HG03095 (cell line): ENCODE results near the gene SNX32.
"Not testable (repeated sequence)": the region's sequence is repeated elsewhere in the genome, so short reads cannot be mapped to it uniquely, and the experiment has no call there.

Source experiments
- ATAC-seq: cut with Tn5 transposase; IDR thresholded peaks from one replicate; pipeline ENCODE4 v1.9.1; 2021; ENCODE audit warnings: moderate library complexity; ENCODE audit not compliant: unreplicated experiment

SNX32 gene

DNA sequence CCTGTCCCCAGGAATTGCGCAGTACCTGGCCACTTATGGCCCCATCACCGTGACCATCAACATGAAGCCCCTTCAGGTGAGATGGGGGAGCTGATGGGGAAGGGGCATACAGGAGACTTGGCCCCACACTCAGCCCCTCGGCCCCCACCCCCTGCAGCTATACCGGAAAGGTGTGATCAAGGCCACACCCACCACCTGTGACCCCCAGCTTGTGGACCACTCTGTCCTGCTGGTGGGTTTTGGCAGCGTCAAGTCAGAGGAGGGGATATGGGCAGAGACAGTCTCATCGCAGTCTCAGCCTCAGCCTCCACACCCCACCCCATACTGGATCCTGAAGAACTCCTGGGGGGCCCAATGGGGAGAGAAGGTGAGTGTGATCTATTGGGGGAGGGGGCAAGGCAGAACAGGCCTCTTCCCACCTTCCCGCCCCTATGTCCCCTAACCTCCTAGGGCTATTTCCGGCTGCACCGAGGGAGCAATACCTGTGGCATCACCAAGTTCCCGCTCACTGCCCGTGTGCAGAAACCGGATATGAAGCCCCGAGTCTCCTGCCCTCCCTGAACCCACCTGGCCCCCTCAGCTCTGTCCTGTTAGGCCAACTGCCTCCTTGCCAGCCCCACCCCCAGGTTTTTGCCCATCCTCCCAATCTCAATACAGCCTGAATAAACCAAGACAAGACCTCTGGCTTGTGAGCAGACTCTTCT, 49.4 kb downstream of the SNX32 start:
- no peak for ATAC-seq

DNA sequence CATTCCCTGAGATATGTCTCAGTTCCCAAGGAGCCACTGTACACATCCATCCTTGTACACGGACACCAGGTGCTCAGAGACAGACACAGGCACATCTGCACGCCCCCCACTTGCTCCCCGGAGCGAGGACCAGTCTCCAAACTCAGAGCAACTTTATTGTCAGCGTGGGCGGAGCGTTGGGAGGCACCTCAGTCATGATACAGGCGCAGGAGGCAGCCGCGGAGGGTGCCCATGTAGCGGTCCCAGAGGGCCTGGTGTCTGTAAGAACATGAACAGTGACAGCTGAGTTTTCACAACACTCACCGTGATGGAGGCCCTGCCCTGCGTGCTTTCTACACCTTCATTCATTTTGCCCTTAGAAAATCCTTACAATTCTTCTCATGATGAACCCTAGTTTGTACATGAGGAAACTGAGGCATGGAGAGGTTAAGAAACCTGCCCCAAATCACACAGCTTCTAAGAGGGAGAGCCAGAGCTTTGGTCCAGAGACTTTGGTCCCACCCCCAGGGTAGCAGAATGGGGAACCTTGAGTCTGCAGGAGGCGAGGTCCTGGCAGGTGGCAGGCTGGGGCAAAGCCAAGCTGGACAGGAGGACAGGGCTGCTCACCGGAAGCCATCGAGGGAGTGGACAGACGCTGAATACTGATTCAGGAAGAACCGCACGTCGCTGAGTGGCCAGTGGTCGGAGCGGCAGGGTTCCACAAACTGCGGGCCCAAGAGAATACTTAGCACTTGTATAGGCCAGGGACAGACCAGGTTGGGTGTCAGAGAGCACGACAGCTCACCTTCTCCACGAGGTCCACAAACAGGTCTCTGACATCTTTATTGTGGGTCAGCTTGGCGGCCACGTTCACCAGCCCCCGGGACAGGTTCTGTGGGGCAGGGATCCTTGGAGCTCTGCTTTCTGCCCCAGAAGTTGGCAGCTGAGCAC, 50.3 kb downstream of the SNX32 start:
- no peak for ATAC-seq

DNA sequence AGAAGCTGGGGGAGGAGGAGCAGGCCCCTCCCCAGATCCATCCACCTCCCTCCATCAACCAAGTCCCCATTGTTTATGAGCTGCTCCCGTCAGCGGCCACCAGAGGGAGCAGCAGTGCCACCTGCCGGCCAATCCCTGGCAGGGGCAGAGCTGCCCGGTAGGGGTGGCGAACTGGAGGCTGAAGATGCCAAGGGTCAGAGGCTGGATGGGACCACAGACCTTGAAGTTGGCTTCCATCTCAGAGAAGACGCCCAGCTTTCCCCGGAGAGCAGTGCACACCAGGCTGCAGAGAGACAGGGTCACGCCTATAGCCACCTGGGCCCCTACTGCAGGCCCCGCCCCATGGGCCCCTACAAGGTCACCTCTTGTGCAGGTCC, 50.9 kb downstream of the SNX32 start:
- ATAC-seq = no peak

DNA sequence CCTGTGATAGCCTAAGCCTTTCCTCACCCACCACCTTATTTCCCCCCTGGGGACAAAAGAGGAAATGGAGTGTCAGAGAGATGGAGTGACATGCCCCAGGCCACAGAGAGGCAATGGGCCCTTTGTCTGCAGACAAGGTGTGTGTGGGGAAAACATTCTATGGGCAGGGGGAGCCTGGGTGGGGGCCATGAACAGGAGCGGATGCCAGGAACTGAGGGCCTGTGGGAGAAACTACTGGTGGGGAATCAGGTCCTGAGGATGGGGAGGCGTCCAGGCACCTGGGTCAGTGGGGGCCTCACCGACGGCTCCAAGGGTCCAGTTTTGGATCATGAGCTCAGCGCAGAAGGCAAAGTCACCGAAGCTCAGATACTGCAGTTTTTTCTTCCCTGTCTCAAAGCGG, 51.5 kb downstream of the SNX32 start:
- no peak for ATAC-seq

GRCh38 chr11:65885808-65886536, 52.2 kb downstream of the SNX32 start:
- no peak for ATAC-seq

- ATAC-seq = no peak
These were observed 53.3 kb downstream of the SNX32 start for GRCh38 chr11:65886826-65887722.

- no peak for ATAC-seq
These were observed 54.0 kb downstream of the SNX32 start for GRCh38 chr11:65887723-65888162.

DNA sequence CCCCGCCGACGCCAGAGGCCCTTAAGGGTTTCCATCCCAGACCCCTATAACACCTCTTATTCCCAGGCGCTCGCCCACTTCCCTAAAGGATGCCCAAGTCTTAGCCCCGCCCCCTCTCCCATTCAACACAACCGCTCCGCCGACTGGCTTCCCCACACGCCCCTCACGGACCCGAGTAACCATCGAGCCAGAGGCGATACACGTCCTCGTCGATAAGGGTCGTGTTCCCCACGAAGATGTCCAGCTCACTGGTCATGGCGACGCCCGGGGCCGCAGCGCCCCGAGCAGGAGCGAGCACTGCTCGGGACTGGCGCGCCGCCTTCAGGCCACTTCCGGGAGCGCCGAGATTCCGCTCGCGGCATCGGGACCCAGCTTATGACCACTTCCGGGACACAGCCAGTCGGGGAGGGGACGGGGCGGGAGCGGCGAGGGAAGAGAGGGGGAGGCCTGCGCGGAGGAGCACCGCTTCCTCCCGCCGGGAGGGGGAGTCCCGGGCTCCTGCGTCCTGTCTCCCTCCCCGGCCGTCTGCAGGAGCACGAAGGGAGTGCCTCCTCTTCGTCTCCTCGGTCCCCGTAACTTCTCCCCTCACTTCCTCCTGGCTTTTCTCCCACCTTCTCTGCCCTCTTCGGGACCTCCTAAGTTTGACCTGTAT, 54.5 kb downstream of the SNX32 start, which contains the start of gene FIBP:
TSS of gene FIBP (minus strand) at position 309 of the 652 bp plus-strand sequence. CDS start at position 256, 53 bp downstream.
- ATAC-seq = peak; percentile 36

GRCh38 chr11:65890324-65891218, 56.8 kb downstream of the SNX32 start, which contains the start of gene CCDC85B:
Gene CCDC85B, plus strand, starts transcription at chr11:65890673. Its CDS starts 111 bp downstream, at chr11:65890784.
- peak; percentile 47 for ATAC-seq

DNA sequence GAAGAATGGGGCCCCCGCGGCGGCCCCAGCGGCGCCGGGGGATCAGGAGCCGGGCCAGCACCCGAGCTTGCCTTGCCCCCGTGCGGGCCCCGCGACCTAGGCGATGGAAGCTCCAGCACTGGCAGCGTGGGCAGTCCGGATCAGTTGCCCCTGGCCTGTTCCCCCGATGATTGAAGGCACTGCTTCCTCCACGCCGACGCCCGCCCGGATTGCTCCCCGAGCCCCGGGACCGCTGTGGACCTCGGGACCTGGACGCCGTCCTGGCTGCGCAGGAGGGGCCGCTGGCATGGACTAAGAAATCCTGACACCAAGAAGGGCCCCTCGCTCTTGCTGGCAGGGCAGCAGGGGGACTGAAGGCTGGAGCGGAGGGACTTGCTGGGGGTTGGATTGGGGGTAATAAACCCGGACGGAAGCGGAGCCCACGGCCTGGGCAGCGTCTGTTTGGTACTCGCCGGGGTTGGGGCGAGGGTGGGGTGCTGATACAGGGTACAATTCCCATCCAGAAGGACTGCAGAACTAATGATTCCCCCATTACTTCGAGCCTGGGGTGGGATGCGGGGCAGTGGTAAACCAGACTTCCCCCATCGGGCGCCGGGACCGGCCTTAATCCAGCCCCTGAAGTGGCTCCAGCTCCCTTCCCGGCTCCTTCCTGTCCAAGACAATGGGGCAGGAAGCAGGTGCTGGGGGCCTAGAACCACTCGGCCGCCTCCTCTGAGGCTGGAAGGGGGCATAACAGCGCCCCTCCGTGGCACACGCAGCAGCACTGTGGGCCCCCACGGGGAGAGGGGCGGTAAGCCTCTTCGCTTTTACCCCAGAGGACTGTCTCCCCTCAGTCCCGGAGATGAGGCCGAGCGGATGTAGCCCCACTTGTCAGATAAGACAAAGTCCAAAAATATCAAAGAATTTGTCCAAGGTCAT, 57.7 kb downstream of the SNX32 start:
- ATAC-seq = no peak

GRCh38 chr11:65892137-65892540, 58.4 kb downstream of the SNX32 start:
- ATAC-seq = not testable (repeated sequence)

DNA sequence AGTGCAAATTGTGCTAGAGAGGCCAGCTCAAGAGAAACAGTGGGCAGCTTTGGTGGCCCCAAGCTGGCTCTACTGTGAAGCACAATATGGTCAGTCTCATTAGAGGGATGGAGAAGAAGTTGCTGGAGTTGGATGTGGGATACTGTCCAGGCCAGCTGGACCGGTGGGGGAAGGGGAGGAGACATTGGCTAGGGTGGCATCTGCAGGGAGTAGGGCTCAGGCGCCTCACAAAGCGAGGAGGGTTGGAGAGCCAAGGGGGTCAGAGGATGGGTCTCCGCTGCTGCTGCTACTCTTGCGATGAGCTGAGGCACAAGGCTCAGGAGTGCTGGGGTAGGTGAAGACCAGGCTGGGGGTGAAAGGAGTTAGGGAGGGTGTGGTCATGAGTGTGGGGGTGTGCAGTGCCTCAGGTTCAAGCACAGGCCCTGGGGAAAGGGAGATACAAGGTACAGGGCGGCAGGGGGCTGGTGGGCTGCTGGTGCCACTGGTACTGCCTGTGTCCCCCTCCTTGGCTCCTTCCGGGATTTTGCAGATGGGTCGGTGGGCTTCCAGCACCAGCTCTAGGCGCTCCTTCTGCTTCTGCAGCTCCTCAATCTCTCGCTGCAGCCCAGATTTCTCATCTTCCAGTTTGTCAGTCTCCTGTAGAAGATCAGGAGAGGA, 59.0 kb downstream of the SNX32 start:
- no peak for ATAC-seq

- ATAC-seq = no peak
These were observed 60.4 kb downstream of the SNX32 start for GRCh38 chr11:65894034-65894591.

DNA sequence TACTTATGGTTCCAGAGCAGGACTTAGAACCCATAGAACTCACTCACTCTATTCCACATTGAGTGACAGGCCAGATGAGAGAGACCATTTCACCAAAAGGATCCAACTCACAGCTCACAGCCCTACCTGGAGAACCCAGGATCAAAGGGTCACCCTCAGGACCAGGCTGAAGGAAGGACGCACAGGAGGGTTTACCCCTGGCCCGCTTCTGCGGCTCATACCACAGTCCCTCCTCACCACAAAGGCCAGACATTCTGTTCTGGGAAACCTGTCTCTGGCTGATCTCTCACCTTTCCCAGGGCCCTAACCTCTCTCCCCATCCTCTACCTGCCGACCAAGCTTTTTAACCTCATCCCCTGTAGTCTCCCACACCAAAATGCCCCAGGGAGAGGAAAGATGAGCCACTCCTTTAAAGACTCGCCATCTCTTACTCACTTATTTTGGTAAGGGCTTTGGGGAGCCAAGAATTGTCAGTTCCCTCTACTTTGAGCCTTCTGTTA, 61.8 kb downstream of the SNX32 start:
- ATAC-seq = no peak

DNA sequence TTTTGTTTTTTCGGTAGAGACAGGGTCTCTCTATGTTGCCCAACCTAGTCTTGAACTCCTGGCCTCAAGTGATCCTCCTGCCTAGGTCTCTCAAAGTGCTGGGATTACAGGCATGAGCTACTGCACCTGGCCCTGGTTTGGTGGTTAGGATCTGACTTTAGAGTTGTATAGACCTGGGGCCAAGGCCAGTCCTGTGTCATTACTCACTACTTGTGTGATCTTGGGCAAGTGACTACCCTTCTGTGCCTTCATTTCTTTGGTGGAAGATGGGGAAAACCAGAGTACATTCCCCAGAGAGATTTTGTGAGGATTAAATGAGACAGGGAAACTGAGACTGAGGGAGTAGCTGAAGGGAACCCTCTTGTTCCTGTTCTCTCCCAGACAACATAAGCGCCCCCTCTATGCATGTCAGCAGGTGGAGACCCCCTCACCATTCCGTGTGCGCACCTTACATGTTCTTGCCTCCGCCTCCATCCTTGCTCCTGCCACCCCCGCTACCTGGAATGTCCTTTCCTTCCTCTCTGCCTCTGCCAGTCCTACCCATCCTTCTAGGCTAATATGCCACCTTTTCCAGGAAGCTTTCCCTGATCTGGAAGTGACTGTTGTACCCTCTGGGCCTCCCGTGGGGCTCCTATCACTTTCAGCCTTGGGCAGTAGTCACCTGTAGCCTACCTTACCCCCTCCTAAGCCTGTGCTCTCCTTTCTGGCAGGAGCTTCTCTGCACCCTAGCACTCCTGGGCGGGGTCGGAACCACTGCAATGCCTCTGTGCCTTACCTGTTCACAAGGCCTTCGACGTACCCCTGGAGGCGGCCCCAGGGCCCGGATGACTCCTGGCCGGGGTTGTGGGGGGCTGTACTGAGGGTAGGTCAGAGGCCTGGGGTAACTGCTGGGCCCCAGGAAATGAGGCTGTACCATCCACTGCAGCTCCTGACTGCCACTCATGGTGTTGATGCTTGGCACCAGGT, 62.6 kb downstream of the SNX32 start:
- no peak for ATAC-seq
